ENCODE measurements around the gene WDR11. TPM values are rescaled to one million over a fixed set of nuclear protein-coding genes. Genes with fewer than 3 reads are reported as not detected.
A peak's percentile ranks its signal among the peaks of the same experiment; 100 is the strongest.

Gene WDR11
- total RNA-seq, 1 donor from 2014 or later = 10.8 TPM

GRCh38 chr10:120938822-120939221, 87.7 kb downstream of the WDR11 start:
- DNase-seq (ENCODE audit: missing footprints) (no peak), ATAC-seq (no peak)
- intact Hi-C loops (cut with DNase I) = no loop called here

- no peak for DNase-seq (ENCODE audit: missing footprints)
- ATAC-seq = no peak
- intact Hi-C loops (cut with DNase I) = loop anchor here (5.0 kb wide), 2 partner anchors 667 to 962 kb away; no protein-coding TSS in a partner anchor
Measured at GRCh38 chr10:120940299-120940900, 89.2 kb downstream of the WDR11 start.

GRCh38 chr10:120941501-120941900, 90.3 kb downstream of the WDR11 start:
- DNase-seq (ENCODE audit: missing footprints) (no peak), ATAC-seq (no peak)
- intact Hi-C loops (cut with DNase I) = loop anchor here (5.0 kb wide), 2 partner anchors 666 to 961 kb away; no protein-coding TSS in a partner anchor

DNA sequence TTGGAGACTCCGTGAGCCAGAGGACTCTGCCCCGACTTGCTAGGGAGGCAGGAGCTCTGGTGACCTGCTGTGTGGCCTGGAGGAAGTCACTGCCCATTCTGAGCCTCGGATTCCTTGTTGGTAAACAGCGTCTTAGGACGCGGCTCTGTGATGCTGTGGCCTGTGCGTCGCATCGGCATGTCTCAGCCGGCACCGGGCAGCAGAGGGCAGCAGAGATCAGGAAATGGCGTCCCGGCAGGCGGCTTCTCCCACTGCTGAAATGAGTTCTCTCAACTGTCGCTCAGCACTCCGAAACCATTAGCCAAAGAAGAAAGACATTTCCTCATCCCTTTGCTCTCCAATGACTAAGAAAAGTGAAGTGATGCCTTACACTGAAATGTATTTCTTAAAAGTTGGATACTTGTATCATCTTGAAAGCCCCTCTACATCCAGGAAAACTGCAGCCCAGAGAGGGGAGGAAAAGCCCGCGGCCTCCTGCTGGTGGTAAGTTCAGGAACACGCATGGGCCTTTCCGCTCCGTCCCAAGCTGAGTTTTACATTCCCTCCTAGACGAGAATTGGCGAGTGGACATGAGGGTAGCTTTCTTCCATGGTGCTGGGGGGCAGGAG, 91.7 kb downstream of the WDR11 start:
- intact Hi-C loops (cut with DNase I) = loop anchor here (2.0 to 5.0 kb wide), 3 partner anchors 664 to 959 kb away; no protein-coding TSS in a partner anchor
- DNase-seq (ENCODE audit: missing footprints) (peak; percentile 87), ATAC-seq (peak; percentile 86)

DNA sequence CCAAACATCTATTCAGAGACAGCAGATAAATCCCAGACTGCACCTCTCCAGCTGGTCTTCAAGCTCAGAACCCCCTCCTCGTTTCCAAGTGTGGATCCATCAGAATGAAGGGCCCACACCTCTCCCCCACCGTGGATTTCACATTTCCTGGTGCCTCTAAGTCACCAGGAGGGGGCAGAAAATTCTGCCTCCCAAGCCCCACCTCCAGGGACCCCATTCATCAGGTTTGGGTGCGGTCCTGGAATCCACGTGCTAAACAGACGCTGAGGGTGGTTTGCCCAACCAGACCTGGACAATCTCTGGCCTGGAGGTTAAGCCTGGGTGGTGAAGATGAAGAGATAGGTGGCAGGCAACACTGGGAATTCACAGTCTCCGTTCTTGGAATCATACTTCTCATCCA, 92.4 kb downstream of the WDR11 start:
- DNase-seq (ENCODE audit: missing footprints) = no peak
- ATAC-seq = no peak
- intact Hi-C loops (cut with DNase I) = loop anchor here (2.0 to 5.0 kb wide), 3 partner anchors 664 to 959 kb away; no protein-coding TSS in a partner anchor

- DNase-seq (ENCODE audit: missing footprints) (no peak), ATAC-seq (no peak)
- intact Hi-C loops (cut with DNase I) = loop anchor here (5.0 kb wide), 2 partner anchors 663 to 958 kb away; no protein-coding TSS in a partner anchor
Measured at GRCh38 chr10:120944586-120945125, 93.5 kb downstream of the WDR11 start.

- intact Hi-C loops (cut with DNase I) = no loop called here
- ATAC-seq = no peak
- no peak for DNase-seq (ENCODE audit: missing footprints)
Measured at GRCh38 chr10:120945182-120945581, 94.0 kb downstream of the WDR11 start.

DNA sequence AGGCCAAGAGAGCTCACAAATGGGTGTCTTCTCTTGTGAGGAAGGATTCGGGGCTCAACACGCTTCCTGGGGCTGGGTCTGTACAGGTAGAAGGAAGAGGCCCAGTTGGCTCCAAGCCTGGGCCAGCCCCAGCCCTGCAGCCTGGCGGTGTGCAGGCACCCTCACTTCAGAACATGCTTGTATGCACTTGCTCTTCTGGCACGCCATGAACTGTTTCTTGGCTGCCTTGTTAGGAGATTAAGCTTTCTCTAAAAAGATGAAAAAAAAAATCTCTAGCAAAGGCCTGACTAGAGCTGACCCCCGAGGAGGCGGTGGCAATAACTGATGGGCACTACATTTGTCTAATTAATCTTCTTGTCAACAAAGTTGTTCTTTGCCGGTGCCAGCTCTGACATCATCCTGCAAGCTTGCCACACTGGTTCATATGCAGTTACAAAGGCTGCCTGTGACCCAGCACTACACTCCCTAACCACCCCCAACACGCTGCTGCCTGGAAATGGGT, 94.7 kb downstream of the WDR11 start:
- intact Hi-C loops (cut with DNase I) = no loop called here
- no peak for DNase-seq (ENCODE audit: missing footprints)
- peak; percentile 49 for ATAC-seq

DNA sequence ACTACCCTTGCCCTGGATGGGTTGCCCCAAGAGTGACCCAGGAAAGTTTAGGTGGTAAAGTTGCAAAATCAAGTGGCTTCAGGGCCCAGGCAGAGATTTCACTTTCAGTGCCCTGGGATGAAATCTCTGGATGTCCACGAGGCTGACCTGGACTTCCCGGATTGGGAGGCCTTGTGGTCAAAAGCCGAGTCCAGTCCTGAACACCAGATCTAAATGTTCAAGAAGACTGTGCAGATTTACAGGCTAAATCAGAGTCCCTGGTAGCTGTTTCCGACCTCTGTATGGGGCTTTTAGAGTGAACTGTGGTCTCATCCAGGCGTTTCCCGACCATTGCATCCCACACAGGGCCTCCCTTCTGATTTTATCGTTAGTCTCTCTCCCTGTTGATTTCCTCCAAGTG, 95.3 kb downstream of the WDR11 start:
- DNase-seq (ENCODE audit: missing footprints) = no peak
- no peak for ATAC-seq
- intact Hi-C loops (cut with DNase I) = no loop called here

DNA sequence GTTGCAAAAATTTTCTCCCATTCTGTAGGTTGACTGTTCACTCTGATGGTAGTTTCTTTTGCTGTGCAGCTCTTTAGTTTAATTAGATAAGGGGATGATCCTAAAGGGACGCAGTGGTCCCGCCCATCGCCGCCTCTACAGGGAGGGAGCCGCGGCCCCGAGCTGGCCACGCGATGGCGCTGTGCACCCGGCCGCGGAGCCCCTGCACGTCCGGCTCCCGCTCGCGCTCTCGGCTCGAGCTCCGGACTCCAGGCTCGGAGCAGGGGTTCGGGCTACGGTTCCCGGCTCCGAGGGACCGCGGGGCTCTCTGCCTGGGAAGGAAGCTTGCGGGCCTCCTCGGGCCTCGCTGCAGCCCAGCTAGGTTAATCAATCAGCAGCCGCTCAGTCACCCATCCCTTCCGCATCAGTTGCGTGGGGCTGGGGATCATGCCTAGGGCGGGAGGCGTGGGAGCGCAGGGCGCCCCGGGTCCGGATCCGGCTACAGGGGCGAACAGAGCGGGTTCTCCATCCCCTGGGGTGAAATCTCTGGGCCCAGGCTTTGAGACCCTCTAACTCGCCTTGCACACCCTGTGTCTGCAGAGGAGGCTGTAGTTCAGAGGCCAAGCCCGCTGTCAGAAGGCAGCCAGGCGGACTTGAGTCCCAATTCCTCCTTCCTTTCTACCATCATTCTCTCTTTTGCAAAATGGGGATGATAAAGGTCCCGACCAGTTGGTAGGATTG, 97.9 kb downstream of the WDR11 start:
- ATAC-seq (peak; percentile 96), DNase-seq (ENCODE audit: missing footprints) (peak; percentile 88)
- intact Hi-C loops (cut with DNase I) = loop anchor here (1.0 kb wide), 1 partner anchor 785 kb away; no protein-coding TSS in a partner anchor

DNA sequence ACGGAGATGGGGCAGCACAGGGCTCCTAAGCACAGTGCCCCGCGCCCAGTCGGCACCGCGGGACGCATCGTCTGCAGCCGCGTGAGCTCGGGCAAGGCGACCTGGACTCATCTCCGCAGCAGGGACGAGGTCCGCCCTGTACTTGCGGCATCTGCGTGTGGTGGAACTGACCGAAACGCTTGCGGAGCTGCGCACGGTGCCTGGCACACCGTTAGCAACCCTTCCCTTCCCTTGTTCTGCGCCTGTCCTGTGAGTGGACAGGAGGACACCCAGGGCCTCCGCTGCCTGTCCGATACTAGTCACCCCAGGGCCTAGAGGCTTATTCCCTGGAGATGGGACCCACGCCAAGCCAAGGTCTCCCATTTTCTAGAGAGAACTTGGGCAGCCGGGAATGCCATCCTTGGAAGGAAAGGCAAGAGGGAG, 98.5 kb downstream of the WDR11 start:
- DNase-seq (ENCODE audit: missing footprints) (no peak), ATAC-seq (peak; percentile 28)
- intact Hi-C loops (cut with DNase I) = loop anchor here (1.0 to 10.0 kb wide), 2 partner anchors 155 to 785 kb away; no protein-coding TSS in a partner anchor

- ATAC-seq = no peak
- DNase-seq (ENCODE audit: missing footprints) = no peak
- intact Hi-C loops (cut with DNase I) = loop anchor here (10.0 kb wide), 1 partner anchor 155 kb away; no protein-coding TSS in a partner anchor
Measured at GRCh38 chr10:120950051-120950561, 98.9 kb downstream of the WDR11 start.

DNA sequence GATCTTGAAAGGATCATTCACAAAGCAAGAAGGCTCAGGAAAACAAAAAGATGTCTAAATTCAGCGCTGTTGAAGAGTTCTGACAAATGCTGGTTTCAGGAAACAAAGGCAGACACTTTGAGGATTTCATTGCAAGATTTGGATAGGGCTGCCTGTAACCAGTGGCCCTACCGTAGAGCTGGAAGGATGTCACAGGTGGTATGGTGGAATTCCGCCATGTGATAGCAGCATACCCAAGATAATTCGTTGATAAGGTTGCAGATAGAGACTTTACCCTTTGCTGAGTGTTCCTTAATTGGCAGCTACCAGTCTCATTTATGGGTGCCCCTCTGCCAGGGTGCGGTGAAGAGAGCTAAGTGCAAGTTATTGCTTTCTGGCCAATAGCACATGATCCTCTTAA, 100.1 kb downstream of the WDR11 start:
- DNase-seq (ENCODE audit: missing footprints) (no peak), ATAC-seq (no peak)
- intact Hi-C loops (cut with DNase I) = loop anchor here (10.0 kb wide), 1 partner anchor 154 kb away; no protein-coding TSS in a partner anchor

- ATAC-seq (no peak), DNase-seq (ENCODE audit: missing footprints) (no peak)
- intact Hi-C loops (cut with DNase I) = loop anchor here (10.0 kb wide), 1 partner anchor 151 kb away; no protein-coding TSS in a partner anchor
Measured at GRCh38 chr10:120953897-120954296, 102.7 kb downstream of the WDR11 start.
